GM12872 (cell line): ENCODE data around the gene BCAS4.

Source experiments
- TF ChIP-seq, protein P1 (sequence below): IDR thresholded peaks from 3 replicates; pipeline ENCODE4 v1.5.1; 2011; ENCODE audit warnings: low read depth, mild to moderate bottlenecking, low read length, moderate library complexity; ENCODE audit not compliant: insufficient read depth

Gene BCAS4

DNA sequence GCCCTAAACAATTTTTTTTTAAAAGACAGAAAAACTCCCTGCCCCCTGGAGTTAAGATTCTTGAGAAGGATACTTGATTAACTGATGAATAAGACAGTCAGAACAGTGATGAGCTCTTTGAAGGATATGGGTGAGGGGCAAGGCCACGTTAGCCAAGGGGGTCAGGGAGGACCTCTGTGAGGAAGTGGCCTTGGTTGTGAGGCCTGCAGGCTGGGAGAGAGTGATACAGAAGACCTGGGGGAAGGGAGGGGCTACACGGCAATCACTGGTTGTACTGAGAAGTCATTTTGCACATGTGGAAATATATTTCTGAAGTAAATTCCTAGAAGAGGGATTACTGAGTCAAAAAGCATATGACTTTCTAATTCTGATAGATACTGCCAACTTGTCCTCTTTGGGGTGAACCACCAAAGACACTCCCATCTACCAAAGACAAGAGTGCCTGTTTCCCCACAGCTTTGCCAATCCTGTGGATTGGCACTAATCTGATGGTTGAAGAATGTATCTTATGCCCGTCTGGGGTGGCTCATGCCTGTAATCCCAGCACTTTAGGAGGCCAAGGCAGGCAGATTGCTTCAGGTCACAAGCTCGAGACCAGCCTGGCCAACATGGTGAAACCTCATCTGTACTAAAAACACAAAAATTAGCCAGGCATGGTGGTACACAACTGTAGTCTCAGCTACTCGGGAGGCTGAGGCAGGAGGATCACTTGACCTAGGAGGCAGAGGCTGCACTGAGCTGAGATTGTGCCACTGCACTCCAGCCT lies 22.3 kb upstream of the BCAS4 start:
- TF ChIP-seq, protein P1, sequence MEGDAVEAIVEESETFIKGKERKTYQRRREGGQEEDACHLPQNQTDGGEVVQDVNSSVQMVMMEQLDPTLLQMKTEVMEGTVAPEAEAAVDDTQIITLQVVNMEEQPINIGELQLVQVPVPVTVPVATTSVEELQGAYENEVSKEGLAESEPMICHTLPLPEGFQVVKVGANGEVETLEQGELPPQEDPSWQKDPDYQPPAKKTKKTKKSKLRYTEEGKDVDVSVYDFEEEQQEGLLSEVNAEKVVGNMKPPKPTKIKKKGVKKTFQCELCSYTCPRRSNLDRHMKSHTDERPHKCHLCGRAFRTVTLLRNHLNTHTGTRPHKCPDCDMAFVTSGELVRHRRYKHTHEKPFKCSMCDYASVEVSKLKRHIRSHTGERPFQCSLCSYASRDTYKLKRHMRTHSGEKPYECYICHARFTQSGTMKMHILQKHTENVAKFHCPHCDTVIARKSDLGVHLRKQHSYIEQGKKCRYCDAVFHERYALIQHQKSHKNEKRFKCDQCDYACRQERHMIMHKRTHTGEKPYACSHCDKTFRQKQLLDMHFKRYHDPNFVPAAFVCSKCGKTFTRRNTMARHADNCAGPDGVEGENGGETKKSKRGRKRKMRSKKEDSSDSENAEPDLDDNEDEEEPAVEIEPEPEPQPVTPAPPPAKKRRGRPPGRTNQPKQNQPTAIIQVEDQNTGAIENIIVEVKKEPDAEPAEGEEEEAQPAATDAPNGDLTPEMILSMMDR = no peak

- TF ChIP-seq, protein P1 = no peak
Observed at GRCh38 chr20:50774515-50774914, 20.3 kb upstream of the BCAS4 start.

DNA sequence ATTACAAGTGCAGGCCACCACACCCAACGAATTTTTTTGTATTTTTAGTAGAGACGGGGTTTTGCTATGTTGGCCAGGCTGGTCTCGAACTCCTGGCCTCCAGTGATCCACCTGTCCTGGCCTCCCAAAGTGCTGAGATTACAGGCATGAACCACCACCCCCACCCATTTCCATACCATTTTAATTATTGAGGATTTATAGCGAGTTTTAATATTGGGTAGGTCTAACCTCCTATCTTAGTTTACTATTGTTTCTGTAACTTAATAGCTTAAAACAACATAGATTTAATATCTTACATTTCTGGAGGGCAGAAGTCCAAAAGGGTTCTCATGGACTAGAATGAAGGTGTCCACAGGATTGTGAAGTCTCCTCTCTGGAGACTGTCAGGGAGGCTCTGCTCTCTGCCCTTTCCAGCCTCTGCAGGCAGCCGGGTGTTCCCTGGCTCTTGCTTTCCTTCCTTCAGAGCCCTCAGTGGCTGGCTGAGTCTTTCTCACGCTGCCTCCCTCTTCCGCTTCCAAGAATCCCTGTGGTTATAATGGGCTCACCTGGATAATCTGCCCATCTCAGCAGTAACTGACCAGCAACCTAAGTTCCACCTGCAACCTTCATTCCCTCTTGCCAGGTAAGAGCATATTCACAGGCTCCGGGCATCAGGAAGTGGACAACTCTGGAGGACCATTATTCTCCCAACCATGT lies 18.6 kb upstream of the BCAS4 start:
- TF ChIP-seq, protein P1 = no peak

GRCh38 chr20:50777373-50777772 lies 17.5 kb upstream of the BCAS4 start:
- TF ChIP-seq, protein P1 = no peak

DNA sequence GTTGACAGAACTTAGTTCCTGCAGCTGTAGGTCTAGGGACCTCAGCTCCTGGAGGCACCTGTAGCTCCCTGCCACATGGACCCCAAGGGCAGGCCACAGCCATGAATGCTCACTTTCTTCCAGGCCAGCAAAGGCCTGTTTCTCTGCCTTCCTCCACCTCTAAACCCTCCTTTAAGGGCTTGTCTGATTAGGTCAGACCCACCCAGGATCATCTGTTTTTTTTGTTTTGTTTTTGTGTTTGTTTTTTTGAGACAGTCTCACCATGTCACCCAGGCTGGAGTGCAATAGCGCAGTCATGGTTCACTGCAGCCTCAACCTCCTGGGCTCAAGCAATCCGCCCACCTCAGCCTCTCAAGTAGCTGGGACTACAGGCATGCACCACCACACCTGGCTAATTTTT lies 11.5 kb upstream of the BCAS4 start:
- TF ChIP-seq, protein P1 = no peak

DNA sequence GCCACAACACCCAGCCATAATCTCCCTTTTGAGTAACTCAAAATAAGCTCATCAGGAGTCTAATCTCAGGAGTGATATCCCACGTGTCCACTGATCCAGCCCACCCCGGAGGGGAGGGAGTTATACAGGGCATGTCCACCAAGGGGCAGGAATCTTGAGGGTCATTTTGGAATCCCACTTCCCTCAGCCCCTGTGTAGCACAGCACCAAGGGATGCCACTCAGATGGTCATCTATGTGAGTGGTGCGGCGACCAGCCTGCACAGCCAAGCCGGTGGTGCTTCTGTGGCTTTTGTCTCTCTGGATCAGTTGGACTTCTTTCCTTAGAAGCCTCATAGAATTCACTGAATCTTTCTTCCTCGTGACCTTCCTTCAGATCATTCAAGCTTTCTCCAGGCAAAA lies 11.0 kb upstream of the BCAS4 start:
- TF ChIP-seq, protein P1 = no peak

GRCh38 chr20:50784464-50784863 lies 10.4 kb upstream of the BCAS4 start:
- TF ChIP-seq, protein P1 = no peak
